Measurements from ENCODE around the gene LURAP1L.

LURAP1L gene

DNA sequence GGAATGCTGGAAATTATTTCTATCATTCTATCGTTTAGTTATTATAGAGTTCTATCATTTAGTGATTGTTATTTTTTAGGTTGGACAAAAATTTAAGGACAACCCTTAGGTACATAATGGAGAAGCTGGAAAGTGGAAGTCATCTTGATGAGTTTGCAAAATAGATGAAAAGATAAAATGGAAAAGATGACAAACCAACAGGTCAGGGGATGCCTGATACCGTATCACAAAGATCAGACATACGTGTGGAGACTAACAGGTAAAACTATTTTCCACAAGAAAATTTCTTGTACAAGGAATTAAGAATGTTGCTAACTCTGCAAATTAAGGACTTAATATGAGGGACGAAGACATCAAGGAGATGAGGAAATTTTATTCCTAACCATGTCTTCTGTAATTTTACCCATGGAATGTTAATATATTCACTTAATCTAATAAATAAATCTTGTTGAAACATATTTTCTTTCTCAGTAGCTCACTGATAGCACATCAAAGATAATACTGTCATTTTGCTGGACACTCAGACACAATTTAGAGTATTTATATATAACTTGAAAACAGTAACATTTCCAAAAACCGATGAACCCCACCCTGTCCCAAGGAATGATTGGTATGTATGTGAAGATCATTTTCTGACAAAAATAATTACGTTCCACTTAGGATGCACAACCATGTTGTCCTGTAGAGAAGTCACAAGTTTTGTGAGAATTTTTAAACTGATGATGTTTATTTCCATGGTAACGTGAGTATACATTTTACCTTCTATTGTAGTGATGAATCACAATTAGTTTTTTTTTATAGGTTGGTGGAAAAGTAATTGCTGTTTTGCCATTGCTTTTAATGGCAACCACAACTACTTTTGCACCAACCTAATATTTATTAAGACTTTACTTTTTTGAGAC is 2.6 kb downstream of the LURAP1L start:
- DNase-seq (ENCODE audit: low spot score), result no peak

DNA sequence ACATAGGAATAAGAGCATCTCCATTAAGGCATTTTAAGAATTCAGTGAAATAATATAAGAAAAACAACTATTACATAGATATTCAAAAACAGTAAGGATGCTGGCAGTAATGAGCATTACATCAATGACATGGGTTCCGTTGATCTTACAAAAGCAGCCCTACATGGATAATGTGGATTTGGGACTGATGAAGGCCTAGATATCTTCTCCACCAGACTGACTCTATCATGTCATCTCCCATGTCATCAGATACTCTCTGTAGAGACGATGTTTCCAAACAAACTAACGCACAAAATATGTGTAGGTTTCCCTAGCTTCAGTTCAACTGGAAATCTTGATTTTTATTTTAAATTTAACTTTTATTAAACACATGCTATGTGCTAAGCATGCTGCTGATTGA is 3.6 kb downstream of the LURAP1L start:
- DNase-seq (ENCODE audit: low spot score), result no peak

DNA sequence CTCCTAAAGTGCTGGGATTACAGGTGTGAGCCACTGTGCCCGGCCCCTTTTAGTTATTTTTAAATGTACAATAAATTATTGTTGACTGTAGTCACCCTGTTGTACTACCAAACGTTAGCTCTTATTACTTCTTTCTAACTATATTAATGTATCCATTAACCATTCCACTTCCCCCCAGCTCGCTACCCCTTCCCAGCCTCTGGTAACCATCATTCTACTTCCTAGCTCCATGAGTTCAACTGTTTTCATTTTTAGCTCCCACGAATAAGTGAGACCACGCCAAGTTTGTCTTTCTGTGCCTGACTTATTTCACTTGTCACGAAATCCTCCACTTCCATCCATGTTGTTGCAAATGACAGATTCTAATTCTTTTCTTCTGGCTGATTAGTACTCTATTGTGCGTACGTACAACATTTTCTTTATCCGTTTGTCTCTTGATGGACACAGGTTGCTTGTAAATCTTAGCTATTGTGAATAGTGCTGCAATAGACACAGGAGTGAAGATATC is 6.5 kb downstream of the LURAP1L start:
- no peak for DNase-seq (ENCODE audit: low spot score)

DNA sequence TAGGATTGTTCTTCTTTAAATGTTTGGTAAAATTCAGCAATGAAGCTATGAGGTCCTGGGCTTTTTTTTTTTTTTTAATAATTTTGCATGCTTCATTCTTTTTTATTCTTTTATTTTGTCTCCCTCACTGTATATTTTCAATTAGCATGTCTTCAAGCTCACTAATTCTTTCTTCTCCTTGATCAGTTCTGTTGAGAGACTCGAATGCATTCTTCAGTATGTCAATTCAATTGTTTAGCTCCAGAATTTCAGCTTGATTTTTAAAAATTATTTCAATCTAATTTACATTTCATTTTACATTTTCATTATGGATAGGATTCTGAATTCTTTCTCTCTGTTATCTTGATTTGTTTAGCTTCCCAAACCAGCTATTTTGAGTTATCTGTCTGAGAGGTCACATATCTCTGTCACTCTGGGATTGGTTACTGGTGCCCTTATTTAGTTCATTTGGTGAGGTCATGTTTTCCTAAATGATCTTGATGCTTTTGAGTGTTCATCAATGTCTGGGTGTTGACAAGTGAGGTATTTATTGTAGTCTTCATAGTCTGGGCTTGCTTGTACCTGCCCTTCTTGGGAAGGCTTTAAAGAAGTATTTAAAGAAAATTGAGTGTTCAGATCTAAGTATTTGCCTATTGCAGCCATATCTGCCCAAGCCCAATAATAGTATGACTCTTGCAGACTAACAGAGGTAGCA is 9.1 kb downstream of the LURAP1L start:
- DNase-seq (ENCODE audit: low spot score), result no peak

DNA sequence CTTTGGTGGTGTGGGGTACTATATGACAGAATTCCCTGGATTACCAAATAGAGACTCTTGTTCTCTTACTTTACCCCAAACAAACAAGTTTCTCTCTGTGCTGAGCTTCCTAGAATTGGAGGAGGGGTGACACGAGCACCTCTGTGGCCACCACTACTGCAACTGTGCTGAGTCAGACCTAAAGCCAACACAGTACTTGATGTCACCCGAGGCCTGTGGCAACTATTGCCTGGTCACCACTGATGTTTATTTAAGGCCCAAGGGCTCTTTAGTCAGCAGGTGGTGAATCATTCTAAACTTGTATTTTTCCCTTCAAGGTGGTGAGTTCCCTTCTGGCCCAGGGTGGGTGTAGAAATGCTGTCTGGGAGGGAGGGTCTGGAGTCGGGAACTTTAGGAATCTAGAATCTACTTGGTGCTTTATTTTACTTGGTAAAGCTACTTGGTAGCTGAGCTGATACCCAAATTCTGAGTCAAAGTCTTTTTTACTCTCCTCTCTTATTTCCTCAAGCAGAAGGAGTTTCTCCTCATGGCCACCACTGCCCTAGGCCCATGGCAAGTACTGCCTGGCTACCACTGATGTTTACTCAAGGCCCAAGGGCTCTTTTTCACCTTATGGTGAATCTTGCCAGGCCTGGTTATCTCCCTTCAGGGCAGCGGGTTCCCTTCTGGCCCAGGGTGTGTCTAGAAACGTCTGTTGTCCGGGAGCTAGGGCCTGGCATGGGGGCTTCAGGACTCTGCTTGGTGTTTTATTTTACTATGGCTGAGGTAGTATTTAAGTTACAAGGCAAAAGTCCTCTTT is 9.8 kb downstream of the LURAP1L start:
- DNase-seq (ENCODE audit: low spot score), result no peak

DNA sequence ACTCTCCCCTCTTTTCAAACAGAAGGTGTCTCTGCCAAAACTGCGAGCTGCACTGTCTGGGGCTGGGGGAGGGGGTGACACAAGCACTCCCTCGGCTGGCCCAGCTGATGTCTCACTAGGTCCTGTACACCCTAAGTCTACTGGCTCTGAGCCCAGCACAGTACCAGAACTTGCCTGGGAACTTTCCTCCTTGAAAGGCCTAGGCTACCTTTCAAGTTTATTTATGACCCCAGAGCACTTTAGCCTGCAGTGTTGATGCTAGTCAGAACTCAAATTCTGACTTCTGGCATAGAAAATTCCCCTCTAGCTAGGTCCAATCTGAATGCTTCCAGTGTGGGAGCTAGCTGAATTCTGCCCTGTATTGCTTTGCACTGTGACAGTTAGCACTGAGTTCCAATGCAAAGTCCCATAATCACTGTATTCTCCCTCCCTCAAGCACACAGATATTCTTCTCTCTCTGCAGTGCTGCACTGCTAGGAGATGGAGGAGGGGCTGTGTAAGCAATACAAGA is 10.5 kb downstream of the LURAP1L start:
- no peak for DNase-seq (ENCODE audit: low spot score)

DNA sequence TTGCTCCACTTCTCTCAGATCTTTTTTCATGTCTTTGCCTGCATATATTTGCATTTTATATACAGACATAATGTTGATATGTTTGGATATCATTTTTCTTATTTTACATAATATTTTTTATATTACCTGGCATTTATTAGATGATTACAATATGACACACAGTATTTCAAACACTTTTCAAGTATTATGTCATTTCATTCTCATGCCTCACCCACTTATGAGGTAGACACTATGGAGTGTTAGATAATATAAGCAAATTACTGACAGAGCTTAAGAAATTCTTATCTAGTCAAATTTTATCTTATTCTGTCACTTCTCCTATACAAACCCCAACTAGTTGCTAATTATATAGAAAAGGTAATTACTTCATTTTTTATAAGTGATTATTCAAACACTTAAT is 11.1 kb downstream of the LURAP1L start:
- no peak for DNase-seq (ENCODE audit: low spot score)

DNA sequence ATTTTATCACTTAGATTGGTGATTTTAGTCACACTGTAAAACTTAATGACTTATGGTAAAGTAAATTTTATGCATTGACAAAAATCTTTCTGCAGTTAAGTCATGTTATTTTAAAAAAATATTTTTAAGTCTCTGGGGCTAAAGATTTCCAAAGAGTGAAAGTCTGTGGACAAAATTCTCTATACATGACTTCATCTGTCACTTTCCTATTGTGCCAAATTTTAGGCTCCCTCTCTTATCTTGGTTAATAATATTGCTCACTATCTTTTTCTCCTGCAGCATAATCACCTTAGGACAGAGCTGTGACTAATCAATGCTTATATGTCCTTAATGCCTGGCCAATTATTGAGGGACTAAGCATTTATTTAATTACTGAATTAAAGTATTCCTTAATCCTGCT is 15.2 kb downstream of the LURAP1L start:
- DNase-seq (ENCODE audit: low spot score), result no peak

DNA sequence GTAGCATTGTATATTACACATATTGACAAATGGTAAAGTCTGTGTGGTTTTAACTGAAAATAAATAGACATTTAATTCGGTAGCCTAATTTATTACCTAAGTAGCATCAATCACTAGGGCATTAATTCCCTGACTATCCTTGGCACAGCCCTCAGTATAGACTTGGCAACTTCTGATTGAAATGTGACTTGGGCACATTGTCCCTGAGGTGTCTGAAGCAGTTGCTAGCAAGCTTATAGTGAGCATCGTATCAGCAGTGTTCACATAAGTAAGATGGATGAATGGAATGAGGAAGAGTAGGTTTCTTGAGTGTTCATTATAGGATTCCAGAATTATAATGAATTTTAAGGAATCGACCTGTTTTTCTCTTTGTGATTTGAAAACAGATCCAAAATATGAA is 16.1 kb downstream of the LURAP1L start:
- no peak for DNase-seq (ENCODE audit: low spot score)

DNA sequence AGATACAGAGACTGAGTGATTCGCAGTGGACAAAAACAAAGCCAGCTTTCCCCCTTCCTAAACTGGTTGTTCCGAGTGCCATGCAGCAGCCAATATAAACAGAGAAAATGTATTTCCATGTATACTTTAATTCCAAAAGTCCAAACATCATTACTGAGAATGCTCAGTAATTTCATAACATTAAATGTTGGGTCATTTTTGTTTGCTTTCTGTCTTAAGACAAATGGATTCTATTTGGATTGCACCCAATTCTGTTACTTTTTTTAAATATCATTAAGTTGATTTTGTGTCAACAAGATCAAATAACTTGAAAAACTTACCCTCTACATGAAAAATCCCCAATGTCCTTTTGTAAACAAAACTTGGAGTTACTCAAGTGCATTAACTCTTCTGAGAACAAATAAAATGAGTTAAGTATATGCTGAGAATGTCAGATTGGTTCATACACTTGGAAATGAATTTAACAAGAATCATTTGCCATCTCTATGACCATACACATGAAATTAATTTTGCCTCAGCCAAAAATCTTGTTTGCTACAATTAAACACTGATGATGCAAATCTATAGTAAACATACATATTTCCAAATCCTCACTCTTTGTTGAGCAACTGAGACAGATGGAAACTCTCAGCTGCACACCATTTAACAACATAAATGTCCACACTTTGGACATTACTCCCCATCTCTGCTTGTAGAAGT is 19.4 kb downstream of the LURAP1L start:
- DNase-seq (ENCODE audit: low spot score), result no peak

DNA sequence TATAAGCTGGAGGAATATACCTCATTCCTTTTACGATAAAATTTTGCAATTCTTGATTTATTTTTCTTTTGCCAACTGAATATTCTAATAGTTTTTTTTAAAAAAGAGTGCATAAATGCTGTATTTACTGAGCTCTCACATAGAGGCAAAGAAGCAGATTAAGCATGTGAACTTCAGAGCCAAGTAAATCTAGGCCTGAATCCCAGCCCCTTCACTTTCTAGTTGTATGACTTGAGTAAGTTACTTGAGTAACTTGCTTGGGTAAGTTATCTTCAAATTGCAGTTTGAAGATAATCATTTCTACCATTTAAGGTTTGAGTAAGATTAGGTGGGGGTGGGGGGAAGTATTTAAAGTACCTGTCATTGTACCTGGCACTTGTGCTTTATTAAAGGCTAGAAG is 21.8 kb downstream of the LURAP1L start:
- DNase-seq (ENCODE audit: low spot score), result no peak

DNA sequence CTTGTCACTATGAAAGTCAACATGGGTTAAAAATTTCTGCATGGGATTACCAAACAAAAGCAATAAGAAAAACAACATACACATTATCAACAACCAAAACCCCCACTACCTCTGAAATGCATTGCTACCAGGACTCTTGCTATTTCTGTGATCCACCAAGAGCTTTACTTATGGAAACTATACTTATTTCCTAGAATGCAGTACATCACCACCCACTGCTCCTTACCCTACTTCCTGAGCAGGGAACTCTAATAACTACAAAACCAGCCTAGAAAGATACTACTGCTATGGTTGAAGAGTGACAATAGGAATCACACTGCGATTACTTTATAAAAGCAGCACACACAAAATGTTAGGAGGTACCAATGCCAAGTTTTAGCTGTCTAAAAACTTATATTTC is 22.2 kb downstream of the LURAP1L start:
- no peak for DNase-seq (ENCODE audit: low spot score)

DNA sequence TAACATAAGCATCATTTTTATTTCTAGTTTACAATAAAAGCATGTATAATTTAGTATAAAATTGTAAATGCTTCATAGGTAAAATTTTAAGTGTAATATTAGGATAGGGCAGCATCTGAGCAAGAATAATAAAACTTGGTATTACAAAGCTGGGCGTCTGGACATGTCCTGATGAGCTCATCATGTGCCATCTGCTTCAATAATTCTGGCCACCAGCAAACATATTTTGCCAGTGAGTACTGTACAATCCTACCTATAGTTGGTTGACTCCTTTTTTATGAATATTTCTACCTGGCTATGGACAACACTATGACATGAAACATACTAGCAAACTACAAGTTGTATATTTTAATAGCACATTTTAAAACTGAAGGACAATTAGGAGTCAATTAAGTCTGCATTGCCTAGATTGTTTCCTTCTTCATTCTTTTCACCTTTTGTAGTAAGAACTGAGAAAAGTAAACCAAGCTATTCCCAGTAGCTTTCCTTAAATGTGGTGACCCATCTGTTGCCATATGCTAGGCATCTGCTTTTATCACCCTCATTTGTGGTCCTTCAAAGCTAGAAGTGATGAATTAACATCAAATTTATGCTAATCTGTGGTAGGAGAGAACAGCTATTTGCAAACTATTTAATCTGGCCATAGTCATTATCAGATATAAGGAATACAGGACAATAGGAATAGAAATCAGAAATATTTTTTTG is 23.4 kb downstream of the LURAP1L start:
- DNase-seq (ENCODE audit: low spot score), result no peak

DNA sequence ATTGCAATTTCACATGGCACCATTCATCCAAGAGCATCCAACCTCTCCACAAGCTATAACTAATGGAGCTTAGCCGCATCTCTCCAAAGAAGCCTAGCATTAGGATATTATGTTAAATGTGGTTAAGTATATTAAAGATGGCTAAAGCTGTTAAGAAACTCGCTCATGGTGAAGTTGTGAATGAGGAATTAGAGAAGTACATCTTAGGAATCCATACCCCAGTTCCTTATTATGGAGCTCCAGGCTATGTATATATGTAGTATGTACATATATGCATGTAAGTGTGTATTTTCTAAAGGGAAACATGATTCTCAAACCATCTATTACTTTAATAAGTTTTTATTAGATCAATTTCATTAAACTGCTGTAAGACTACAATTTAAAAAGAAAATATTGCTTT is 26.4 kb downstream of the LURAP1L start:
- DNase-seq (ENCODE audit: low spot score), result no peak

DNA sequence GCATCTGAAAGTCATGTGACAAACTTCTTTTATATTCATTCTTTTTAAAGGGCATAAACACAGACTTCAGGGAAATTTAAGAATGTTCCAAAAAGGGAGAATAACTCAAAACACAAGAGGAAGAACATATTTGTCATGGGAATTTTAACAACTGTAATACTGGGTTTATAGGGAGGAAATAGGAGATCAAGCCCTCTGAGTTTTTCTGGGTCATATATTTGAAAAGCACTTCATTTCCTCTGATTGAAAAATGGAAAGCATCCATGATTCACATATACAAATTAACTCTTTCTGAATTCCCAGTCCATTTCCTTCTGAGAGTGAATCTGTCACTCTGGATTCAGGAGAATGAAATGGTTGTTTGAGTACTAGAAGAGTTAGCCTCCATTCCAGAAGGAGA is 26.8 kb downstream of the LURAP1L start:
- no peak for DNase-seq (ENCODE audit: low spot score)

DNA sequence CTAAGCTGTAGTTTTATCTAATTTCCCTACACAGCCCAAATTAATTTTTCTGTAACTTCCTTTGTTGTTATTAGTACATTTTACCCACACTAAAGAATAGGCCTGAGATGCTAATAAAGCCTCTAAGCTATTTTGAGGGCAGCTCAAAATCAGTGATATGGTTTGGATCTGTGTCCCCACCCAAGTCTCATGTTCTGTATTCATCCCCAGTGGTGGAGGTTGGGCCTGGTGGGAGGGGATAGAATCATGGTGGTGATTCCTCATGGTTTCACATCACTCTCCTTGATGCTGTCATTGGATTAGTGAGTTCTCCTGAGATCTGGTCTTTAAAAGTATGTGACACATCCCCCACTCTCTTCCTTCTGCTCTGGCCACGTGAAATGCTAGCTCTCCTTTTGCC is 27.3 kb downstream of the LURAP1L start:
- DNase-seq (ENCODE audit: low spot score), result no peak

DNA sequence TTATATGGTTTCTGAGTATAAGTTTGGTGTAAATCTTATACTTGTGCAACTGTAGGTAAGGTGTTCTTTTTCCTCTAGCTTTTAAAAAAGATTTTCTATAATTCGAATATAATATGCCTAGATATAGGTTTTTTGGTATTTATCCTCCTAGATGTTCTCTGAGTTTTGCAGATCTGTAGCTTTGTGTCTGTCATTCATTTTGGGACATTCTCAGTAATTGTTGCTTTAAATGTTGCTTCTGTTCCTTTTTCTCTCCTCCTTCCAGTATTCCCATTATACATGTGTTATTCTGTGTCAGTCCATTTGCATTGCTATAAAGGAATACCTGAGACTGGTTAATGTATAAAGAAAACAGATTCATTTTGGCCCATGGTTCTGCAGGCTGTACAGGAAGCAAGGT is 33.7 kb downstream of the LURAP1L start:
- DNase-seq (ENCODE audit: low spot score), result no peak

DNA sequence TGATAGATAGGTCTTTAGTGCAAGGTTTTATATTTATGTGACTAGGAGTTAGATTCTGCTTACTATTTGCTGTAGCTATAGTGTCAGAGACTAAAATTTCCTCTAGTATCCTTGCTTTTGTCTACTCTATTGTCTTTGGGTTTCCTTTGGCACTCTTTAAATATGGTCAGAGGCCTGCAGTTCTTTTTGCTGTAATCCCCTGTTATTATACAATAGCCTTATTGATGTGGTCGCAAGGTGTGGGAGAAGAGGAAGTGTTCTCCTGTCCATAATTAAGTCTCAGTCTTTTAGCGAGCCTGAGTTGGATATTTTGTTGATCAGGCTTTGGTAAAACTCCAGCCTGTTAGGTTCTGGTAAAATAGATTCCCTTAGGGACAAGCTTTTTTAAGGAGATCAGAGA is 34.9 kb downstream of the LURAP1L start:
- DNase-seq (ENCODE audit: low spot score), result no peak

DNA sequence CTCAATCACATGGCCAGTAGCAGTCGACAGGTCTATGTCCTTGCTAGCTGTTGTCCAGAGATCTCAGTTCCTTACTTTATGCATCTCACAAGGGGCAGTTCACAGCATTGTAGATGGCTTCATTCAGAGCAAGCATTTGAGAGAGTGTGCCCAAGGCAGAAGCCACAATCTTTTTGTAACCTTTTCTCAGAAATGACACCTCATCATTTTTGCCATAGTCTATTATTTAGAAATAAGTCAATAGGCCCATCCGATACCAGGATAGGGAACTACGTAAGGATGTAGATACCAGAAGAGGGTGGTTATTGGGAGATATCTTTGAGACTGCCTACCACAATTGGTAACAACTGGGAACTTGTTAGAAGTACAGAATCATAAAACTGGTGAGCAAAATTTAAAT is 37.1 kb downstream of the LURAP1L start:
- DNase-seq (ENCODE audit: low spot score), result no peak

DNA sequence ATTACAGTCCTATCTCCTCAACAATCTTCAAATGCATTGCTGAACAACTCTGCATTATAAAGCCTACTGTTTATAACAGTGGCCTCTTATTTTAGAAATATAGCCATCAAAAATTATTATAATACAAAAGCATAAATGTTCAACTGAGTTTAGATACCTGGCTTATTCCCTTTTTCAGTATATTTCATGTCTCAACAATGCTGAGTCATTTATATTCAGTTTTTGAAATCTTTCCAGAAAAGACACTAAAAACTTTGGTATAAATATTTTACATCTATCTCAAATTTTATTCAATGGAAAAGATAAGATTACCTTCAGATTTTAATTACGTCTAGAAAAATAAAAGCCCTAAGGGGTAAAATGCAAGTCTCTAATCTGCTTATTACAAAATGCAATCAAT is 37.9 kb downstream of the LURAP1L start:
- DNase-seq (ENCODE audit: low spot score), result no peak

DNA sequence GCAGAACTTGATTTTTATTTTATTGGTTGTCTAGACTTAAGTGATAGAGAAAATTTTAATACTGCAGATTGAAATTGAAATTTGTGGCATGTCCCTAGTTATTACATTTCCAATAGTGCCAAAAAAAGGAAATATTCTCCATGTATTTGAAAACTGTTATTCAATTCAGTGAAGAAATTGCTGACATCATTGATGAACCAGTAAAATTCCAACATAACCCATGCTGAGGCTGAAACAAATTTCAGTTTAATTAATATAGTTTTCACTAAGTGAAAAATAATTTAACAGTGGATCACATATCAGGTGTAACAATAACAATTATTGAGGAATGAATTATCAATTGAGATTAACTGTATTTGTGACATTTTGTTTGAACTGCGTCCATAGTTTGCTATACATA is 38.7 kb downstream of the LURAP1L start:
- no peak for DNase-seq (ENCODE audit: low spot score)
